GM21447 (cell line): ENCODE results near the gene TMEM43.
A peak's percentile ranks its signal among the peaks of the same experiment; 100 is the strongest.

Source experiments
- ATAC-seq: cut with Tn5 transposase; IDR thresholded peaks from one replicate; pipeline ENCODE4 v1.9.1; 2021; ENCODE audit not compliant: unreplicated experiment

The TMEM43 gene

GRCh38 chr3:14137445-14137844 is 12.6 kb downstream of the TMEM43 start:
- no peak for ATAC-seq

DNA sequence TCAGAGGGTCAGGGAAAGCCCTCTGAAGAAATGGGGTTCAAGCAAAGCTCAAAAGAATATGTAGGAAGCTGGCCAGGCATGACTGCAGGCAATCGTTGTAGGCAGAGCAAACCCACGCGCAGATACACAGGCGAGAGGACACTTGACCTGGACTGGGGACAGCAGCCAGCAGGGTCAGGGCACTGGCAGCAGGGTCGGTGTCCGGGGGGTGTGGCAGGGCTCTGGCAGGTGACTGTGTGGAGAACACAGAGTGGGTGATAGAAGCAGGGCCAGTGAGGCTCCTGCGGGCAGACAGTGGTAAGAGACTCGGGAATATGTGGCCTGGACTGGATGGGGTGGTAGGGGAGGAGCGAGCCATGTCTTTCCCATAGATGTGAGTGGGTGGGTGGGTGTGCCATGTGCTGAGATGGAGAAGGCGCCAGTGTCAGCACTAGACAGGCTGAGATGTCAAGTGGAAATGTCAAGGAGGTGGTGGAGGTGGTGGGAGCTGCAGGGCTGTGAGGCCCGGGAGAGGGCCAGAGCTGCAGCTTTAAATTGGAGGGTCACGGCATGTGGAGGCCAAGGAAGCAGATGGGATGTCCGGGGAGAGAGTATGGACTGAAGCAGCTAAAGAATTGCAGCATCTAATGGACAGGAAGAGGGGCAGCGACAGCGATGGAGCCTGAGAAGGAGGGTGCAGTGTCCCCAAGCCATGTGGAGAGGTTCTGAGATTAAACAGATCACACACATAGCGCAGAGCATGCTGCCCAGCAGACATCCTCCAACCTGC is 13.4 kb downstream of the TMEM43 start:
- no peak for ATAC-seq

DNA sequence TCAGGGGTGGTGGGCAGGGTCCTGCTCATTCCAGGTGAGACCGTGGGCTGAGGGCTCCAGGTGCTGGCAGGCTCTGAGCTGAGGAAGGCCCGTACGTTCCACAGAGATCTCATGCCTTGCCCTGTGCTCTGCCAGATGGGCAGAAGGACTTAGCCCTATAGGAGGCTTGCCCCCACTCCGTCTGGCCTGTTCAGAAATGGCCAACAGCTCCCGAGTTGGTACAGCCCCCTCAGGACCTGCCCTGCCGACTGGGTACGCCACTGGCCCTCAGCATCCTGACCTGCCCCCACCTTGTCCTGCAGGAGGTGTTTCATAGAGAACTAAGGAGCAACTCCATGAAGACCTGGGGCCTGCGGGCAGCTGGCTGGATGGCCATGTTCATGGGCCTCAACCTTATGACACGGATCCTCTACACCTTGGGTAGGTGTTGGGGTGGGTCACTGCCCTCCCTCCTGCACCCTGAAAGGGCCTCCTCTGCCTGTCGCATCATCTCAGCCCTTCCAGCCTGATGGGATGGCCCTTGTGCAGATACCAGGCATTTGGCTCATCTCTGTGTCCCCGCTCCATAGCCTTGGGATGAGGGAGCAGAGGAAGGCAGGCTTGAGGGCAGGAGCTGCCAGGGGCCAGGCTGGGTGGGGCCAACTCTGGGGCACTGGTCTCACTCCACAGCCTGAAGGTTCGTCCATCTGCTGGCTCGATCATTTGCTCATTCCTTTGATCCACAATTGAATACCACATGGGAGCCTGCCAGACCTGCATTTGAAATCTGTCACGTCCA is 14.2 kb downstream of the TMEM43 start:
- ATAC-seq = no peak

DNA sequence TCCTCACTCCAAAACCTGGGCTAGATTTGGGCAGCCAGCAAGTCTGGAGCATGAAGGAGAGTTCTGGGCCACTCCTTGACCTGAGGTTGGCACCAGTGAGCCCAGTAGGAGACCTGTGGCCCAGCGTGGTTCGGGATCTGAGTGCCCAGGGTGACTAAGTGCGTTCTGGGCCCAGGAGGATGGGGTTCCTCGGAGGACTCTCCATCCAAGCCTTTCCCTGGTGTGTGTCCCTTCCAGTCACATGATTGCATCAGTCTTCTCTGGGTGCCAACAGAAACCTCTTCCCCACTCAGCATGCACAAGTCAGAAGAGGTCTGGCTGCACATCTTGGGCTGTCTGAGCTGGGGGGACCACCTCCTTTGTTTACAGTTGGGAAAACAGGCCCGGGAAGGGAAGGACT is 14.9 kb downstream of the TMEM43 start:
- ATAC-seq = no peak

GRCh38 chr3:14140668-14141067 is 15.8 kb downstream of the TMEM43 start:
- ATAC-seq = no peak

DNA sequence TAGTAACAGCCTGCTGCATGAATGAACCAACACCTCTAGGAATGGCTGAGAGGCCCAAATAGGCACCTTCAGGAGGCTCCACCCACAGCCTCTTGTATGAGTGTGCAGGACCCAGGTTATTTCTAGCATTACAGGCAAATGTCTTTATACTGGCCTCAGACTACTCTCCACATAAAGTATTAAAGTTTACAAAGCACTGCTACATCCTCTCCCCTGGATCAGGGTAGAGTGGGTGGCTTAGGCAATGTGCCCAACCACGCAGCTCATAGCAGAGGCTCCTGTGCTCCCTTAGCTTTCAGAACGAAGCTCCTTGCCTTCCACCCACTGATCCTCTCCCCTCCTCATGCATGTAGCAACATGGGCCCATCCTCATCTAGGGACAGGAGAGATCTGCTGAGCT is 16.3 kb downstream of the TMEM43 start:
- ATAC-seq = no peak

DNA sequence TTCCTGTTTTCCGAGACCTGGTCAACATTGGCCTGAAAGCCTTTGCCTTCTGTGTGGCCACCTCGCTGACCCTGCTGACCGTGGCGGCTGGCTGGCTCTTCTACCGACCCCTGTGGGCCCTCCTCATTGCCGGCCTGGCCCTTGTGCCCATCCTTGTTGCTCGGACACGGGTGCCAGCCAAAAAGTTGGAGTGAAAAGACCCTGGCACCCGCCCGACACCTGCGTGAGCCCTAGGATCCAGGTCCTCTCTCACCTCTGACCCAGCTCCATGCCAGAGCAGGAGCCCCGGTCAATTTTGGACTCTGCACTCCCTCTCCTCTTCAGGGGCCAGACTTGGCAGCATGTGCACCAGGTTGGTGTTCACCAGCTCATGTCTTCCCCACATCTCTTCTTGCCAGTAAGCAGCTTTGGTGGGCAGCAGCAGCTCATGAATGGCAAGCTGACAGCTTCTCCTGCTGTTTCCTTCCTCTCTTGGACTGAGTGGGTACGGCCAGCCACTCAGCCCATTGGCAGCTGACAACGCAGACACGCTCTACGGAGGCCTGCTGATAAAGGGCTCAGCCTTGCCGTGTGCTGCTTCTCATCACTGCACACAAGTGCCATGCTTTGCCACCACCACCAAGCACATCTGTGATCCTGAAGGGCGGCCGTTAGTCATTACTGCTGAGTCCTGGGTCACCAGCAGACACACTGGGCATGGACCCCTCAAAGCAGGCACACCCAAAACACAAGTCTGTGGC is 16.9 kb downstream of the TMEM43 start:
- ATAC-seq = no peak

- no peak for ATAC-seq
These were observed 17.9 kb downstream of the TMEM43 start for GRCh38 chr3:14142567-14143270.

- no peak for ATAC-seq
These were observed 18.7 kb downstream of the TMEM43 start for GRCh38 chr3:14143271-14144225.

- ATAC-seq = peak; percentile 96
These were observed 19.7 kb downstream of the TMEM43 start for GRCh38 chr3:14144423-14145075.

DNA sequence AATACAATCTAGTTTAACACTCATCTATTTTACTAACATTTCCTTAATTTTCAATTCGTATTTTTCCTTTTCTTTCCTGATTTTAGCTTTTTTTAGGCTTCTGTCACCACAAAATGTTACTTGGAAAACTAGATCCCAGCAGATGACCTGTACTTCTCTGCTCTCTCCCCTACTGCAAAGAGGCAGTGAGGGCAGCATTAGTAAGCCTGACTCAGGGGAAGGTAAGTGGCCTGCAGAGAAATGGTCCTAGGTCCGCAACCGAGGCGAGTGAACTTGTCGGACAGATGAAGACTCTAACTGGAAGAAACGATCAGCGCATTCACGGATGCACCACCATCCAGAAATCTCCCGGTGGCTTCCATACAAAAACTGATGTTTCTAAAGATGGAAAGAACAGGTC is 20.4 kb downstream of the TMEM43 start:
- ATAC-seq = no peak

- no peak for ATAC-seq
These were observed 21.0 kb downstream of the TMEM43 start for GRCh38 chr3:14145670-14146380.

DNA sequence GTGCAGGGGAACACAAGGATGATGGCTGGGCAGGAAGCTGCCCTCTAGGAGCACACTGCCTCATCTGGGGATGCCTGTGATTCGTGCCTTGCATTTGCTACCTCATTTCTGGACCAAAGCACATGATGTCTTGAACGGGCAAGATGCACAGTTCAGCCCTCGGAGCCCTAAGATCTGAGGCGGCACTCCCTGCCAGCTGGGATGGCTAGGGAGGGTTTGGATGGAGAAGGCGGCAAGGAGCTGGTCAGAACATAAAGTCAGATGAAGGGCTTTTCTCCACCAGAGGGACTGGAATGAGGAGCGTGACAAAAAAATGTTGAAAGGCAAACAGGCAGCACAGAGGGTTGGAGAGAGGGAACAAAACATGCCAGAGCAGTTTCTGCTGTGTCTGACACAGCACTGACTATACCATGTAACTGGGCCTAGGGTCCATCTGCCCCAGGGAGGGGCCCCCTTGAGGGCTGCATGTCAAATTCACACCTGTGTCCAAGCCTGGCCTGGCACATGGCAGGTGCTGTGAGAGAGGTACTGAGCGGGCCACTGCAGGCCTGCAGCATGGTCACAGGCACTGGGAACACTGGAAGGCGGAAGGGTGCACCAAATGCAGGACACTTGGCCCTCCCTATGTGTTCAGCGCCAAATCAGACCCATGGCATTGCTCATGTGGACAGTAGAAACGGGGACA is 21.7 kb downstream of the TMEM43 start:
- no peak for ATAC-seq

DNA sequence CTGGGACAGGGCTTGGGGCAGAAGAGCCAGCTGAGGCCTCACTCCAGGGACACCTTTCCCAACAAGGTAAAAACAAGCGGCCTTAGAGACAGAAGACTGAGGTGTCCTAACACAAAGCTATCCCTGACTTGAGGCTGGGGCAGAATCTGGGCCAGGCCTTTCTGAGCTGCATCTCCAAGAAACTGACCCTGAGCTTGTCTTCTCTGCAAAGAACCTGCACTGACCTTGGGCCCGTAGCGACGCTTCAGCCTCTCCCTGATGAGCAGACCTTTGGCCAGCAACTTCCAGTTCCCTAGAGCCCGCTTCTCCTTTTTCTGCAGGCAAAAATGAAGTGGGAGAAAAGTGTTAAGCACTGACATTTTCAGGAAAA is 22.2 kb downstream of the TMEM43 start:
- no peak for ATAC-seq

DNA sequence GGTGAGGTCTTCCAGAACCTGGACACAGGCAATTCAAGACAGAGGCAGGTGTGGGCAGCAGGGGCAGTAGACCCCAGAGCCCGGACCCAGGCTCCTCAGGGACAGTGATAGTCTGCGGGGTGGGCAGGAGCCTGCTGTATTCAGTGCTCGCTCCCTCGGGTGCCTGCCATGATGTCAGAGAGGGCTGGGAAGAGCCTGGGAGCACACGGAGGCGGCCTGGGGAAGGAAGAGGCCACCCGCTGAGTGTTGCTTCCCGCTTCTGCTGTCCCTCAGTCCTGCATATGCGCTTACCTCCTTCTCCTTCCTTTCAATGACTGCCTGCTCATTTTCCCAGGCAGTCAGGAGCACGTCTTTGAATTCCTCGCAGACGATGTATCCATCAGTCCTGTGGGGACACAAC is 22.8 kb downstream of the TMEM43 start:
- no peak for ATAC-seq

DNA sequence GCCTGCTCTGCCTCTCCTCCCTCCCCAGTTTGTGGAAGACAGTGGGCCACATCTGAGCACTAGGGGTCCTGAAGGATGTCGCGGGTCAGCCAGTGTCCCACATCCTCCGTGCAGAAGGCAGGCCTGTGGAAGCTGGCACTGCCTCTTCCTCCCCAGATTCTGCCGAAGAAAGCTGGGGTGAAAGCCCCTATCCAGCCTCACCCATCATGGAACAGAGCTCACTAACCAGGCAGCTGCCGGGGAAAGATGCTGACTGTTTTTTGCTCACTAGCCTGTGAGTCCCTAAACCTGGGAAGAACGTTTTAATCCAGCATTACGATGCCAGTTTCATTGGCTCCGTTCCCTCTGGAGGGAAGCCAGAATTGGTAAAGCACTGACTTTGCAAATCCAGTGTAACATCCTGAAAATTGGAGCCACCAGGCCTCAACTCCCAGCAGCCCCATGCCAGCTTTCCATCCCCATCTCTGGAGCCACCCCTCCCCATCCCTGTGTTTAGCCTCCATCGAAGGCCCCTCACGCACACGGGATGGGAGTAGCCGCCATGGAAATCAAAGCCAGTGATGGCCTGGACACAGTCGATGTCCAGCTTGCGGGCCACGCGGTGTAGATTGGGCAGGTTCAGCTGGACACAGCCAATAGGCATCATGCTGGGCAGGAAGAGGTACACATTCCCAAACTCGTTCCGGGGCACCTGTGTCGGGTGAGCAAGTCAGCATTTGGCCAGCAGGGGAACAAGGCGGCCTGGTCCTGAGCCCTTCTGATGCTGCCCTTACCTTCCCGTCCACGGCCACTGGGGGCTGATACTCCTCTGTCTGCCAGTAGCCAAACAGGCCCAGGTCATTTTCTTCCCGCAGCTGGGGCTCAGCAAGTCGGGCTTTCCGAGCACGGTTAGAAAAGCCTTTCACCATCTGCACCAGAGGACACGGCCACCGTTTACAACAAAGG is 23.5 kb downstream of the TMEM43 start:
- ATAC-seq = no peak

GRCh38 chr3:14150078-14150477 is 25.2 kb downstream of the TMEM43 start:
- no peak for ATAC-seq
